ENCODE results near the gene EEFSEC. TPM values are rescaled to one million over a fixed set of nuclear protein-coding genes. Genes with fewer than 3 reads are reported as not detected.

The EEFSEC gene
- total and polyA plus RNA-seq, 2 of the 8 experiments (the other 6 are each of a cell fraction or from before 2014, with no cell fraction given), result 13.1 to 19.8 TPM

- no peak overlapping the region for H3K4ac ChIP-seq (replicated peaks; ENCODE audit: insufficient read length, low read depth, low read length)
- H2BK15ac ChIP-seq (ENCODE audit: low read length), result peak overlapping the region; percentile 83; the same call in 1 of the 2 replicates
- TF ChIP-seq EGR1 (IDR thresholded peaks at IDR 0.05; ENCODE audit: borderline replicate concordance, low read depth, low read length) (no peak), KDM4A (IDR thresholded peaks at IDR 0.05; ENCODE audit: low read depth, low read length, severe bottlenecking) (no peak), PHF8 (conservative IDR thresholded peaks at IDR 0.05; ENCODE audit: low read depth, low read length) (no peak), CHD2 (IDR thresholded peaks at IDR 0.05; ENCODE audit: low read length) (no peak), RXRA (IDR thresholded peaks at IDR 0.05; ENCODE audit: insufficient read depth, low read depth, low read length) (no peak), CREB1 (IDR thresholded peaks at IDR 0.05) (no peak), E2F6 (IDR thresholded peaks at IDR 0.05) (no peak), NRF1 (IDR thresholded peaks at IDR 0.05; ENCODE audit: low read depth, low read length) (no peak), TEAD4 (IDR thresholded peaks at IDR 0.05; ENCODE audit: low read depth, low read length) (no peak)
Measured at GRCh38 chr3:128435561-128435960, 282.3 kb downstream of the EEFSEC start.

More at GRCh38 chr3:128435561-128435960, 282.3 kb downstream of the EEFSEC start:
- Histone ChIP-seq H3K79me1 (ENCODE audit: low read depth, low read length) (no peaks in the 10 kb centered on the region), H3K4me1 (replicated peaks in 1 of 4; ENCODE audit: control insufficient read depth in 3 of 4, insufficient read depth in 4 of 4, low read length in 3 of 4) (peaks cover 6 to 34% (median 26%) of the 10 kb centered on the region in 4 experiments), H4K20me1 (replicated peaks in 1 of 2; ENCODE audit: control insufficient read depth in 1 of 2, insufficient read depth in 2 of 2, low read length in 2 of 2) (peaks cover 0 to 6% of the 10 kb centered on the region in 2 experiments), H3K4me3 (ENCODE audit: extremely low read depth in 1 of 4, insufficient read depth in 2 of 4, low read depth in 3 of 4, low read length in 4 of 4) (no peak overlapping the region), H3K4me2 (ENCODE audit: insufficient read depth in 1 of 2, low read depth in 2 of 2, low read length in 2 of 2) (no peak overlapping the region), H3K18ac (ENCODE audit: extremely low read depth, low read length) (no peak overlapping the region), H3K79me2 (ENCODE audit: control insufficient read depth in 1 of 2, insufficient read depth in 2 of 2, low read length in 2 of 2) (no peaks in the 10 kb centered on the region), H2BK12ac (ENCODE audit: low read depth, low read length) (peak overlapping the region; percentile 92; the same call in 1 of the 2 replicates), H2BK5ac (ENCODE audit: low read depth, low read length) (peak overlapping the region; percentile 52; the same call in 1 of the 2 replicates), H3K56ac (replicated peaks; ENCODE audit: insufficient read length, low read depth, low read length) (no peak overlapping the region), H3K23me2 (ENCODE audit: low read depth, low read length) (peaks cover 9% of the 10 kb centered on the region; the same call in 1 of the 2 replicates), H3K9ac (replicated peaks in 1 of 4; ENCODE audit: extremely low read depth in 1 of 4, low read depth in 3 of 4, low read length in 3 of 4) (no peak overlapping the region), H2BK20ac (ENCODE audit: low read length) (no peak overlapping the region), H3K27ac (ENCODE audit: low read depth, low read length) (no peak overlapping the region), H3K27me3 (replicated peaks in 1 of 4; ENCODE audit: control insufficient read depth in 3 of 4, extremely low read depth in 1 of 4, insufficient read depth in 3 of 4, low read length in 3 of 4) (peaks cover 6 to 37% (median 28%) of the 10 kb centered on the region in 4 experiments), H4K8ac (ENCODE audit: extremely low read depth, insufficient read depth, low read length) (no peak overlapping the region), H2AFZ (ENCODE audit: low read length) (no peak overlapping the region), H3K23ac (ENCODE audit: insufficient read length) (no peak overlapping the region), H3K36me3 (ENCODE audit: control insufficient read depth in 2 of 4, insufficient read depth in 4 of 4, low read length in 3 of 4) (no peaks in the 10 kb centered on the region), H3K14ac (ENCODE audit: insufficient read length) (no peak overlapping the region), H2BK120ac (replicated peaks; ENCODE audit: low read depth, low read length) (no peak overlapping the region), H3K9me3 (ENCODE audit: insufficient read depth in 2 of 2, low read depth in 1 of 2, low read length in 1 of 2) (no peaks in the 10 kb centered on the region), H4K5ac (ENCODE audit: insufficient read length, low read depth, low read length) (no peak overlapping the region), H4K91ac (replicated peaks; ENCODE audit: insufficient read length, low read length) (peak overlapping the region; percentile 83), H2AK5ac (ENCODE audit: low read depth, low read length) (peak overlapping the region; percentile 34; the same call in 1 of the 2 replicates)
- FAIRE-seq (no peak), DNase-seq (ENCODE audit: low read depth in 1 of 2, low spot score in 2 of 2) (no peak)
- CTCF ChIA-PET (ENCODE audit: partially characterized antibody), result interaction anchor here (0.6 to 12.6 kb wide), 11 partner anchors 10 to 262 kb away, joined by 3 to 144 read pairs (median 4); partner anchors contain the start of gene DNAJB8
- POLR2A ChIA-PET (ENCODE audit: partially characterized antibody), result interaction anchor here (0.6 to 1.1 kb wide), 2 partner anchors 13 to 317 kb away, joined by 3 to 4 read pairs; no protein-coding TSS in a partner anchor
- 92% methylated on average over 5 of the region's 5 CpGs; no CpG with 5 or more reads in 1 of the 2 experiments for WGBS, 2 experiments (ENCODE audit: extremely low coverage in 1 of 2, insufficient coverage in 1 of 2, insufficient read length in 1 of 2, insufficient replicate concordance in 2 of 2, low coverage in 1 of 2, low lambda C conversion rate in 2 of 2, missing lambda C conversion rate in 1 of 2)
